Keratinocyte (primary cell): ENCODE results near the gene RBM6. TPM values are rescaled to one million over a fixed set of nuclear protein-coding genes. Genes with fewer than 3 reads are reported as not detected.
"Not testable (repeated sequence)": the region's sequence is repeated elsewhere in the genome, so short reads cannot be mapped to it uniquely, and the experiment has no call there.

ENCODE experiments used
- DNase-seq: peaks from one replicate; pipeline ENCODE4 v3.0.0-alpha.2; 2011; ENCODE audit warnings: low read depth, missing footprints, low spot score
- FAIRE-seq: peaks from 2 replicates; lab custom pipeline; 2011; peaks lifted over from hg19 to GRCh38; lab: Jason Lieb, UNC
- H2AFZ ChIP-seq: 2 replicates; pipeline ENCODE4 v1.6.0; 2012; ENCODE audit warnings: low read length, control low read depth, inconsistent platforms; ENCODE audit not compliant: control insufficient read depth
- H3K27ac ChIP-seq: 2 replicates; pipeline ENCODE4 v1.5.1; 2011; ENCODE audit warnings: low read length; ENCODE audit not compliant: control insufficient read depth, insufficient read depth
- H3K27me3 ChIP-seq: 3 replicates; pipeline ENCODE4 v1.6.0; 2011; ENCODE audit warnings: low read length; ENCODE audit not compliant: control insufficient read depth, insufficient read depth; ENCODE audit errors: extremely low read depth
- H3K36me3 ChIP-seq, 2 experiments: 2 replicates in 1 of 2; 3 replicates in 1 of 2; pipeline ENCODE4 v1.5.1; 2011; ENCODE audit warnings: low read length in 2 of 2, mild to moderate bottlenecking in 1 of 2; ENCODE audit not compliant: control insufficient read depth in 2 of 2, insufficient read depth in 2 of 2; ENCODE audit errors: extremely low read depth in 1 of 2
- H3K4me1 ChIP-seq: 3 replicates; pipeline ENCODE4 v1.5.1; 2011; ENCODE audit warnings: low read length; ENCODE audit not compliant: control insufficient read depth, insufficient read depth; ENCODE audit errors: extremely low read depth
- H3K4me2 ChIP-seq: 3 replicates; pipeline ENCODE4 v1.6.0; 2011; ENCODE audit warnings: low read depth, low read length; ENCODE audit not compliant: control insufficient read depth, insufficient read depth; ENCODE audit errors: extremely low read depth
- H3K4me3 ChIP-seq, 3 experiments: fragments of 200-600 bp in 1 of 3; sonication (generic) in 1 of 3; 2 replicates in 2 of 3; 3 replicates in 1 of 3; pipeline ENCODE4 v1.5.1; 2011 to 2016; ENCODE audit warnings: low read length in 3 of 3, mild to moderate bottlenecking in 3 of 3, control low read depth in 2 of 3, inconsistent platforms in 1 of 3, low read depth in 1 of 3, mixed read lengths in 1 of 3, mixed run types in 1 of 3, moderate library complexity in 1 of 3; ENCODE audit not compliant: control insufficient read depth in 2 of 3, insufficient read depth in 2 of 3; ENCODE audit errors: extremely low read depth in 1 of 3
- H3K79me2 ChIP-seq: 2 replicates; pipeline ENCODE4 v1.6.0; 2012; ENCODE audit warnings: low read length; ENCODE audit not compliant: control insufficient read depth, insufficient read depth
- H3K9ac ChIP-seq: 3 replicates; pipeline ENCODE4 v1.6.0; 2011; ENCODE audit warnings: low read length; ENCODE audit not compliant: control insufficient read depth, insufficient read depth; ENCODE audit errors: extremely low read depth
- H3K9me1 ChIP-seq: 3 replicates; pipeline ENCODE4 v1.6.0; 2011; ENCODE audit warnings: low read length; ENCODE audit not compliant: control insufficient read depth, insufficient read depth; ENCODE audit errors: extremely low read depth
- H3K9me3 ChIP-seq: 2 replicates; pipeline ENCODE4 v1.5.1; 2012; ENCODE audit warnings: low read depth, low read length; ENCODE audit not compliant: control insufficient read depth
- H4K20me1 ChIP-seq: 3 replicates; pipeline ENCODE4 v1.6.0; 2011; ENCODE audit warnings: low read length; ENCODE audit not compliant: control insufficient read depth, insufficient read depth; ENCODE audit errors: extremely low read depth
- CTCF ChIP-seq, 3 experiments: IDR thresholded peaks in 1 of 3; conservative IDR thresholded peaks in 1 of 3; optimal IDR thresholded peaks in 1 of 3; 2 replicates in 2 of 3; 3 replicates in 1 of 3; pipeline versions ENCODE3 to v1.5.1; 2011; ENCODE audit warnings: low read length in 3 of 3, mild to moderate bottlenecking in 3 of 3, moderate library complexity in 2 of 3, control low read depth in 1 of 3, inconsistent platforms in 1 of 3; ENCODE audit not compliant: insufficient read depth in 2 of 3; ENCODE audit errors: extremely low read depth in 1 of 3
- EZH2 ChIP-seq: IDR thresholded peaks from one replicate; pipeline ENCODE4 v1.6.1; 2012; ENCODE audit warnings: inconsistent platforms, mild to moderate bottlenecking, low read length, moderate library complexity
- dilution Hi-C: fragments of 300-500 bp; cut with MboI; formaldehyde crosslinking; loops from one replicate; pipeline ENCODE4 v1.7.0; 2020; ENCODE audit warnings: low sequenced_read_pairs; ENCODE audit not compliant: extremely low pct_ligation_motif_present
- polyA plus RNA-seq, 5 experiments: library from polyadenylated mRNA; depleted of rRNA in 3 of 5; stranded (reverse) in 3 of 5; stranded (forward) in 1 of 5; unstranded in 1 of 5; fragments of >200 nt; gene quantifications; 1 replicate in 1 of 5; 2 replicates in 3 of 5; 3 replicates in 1 of 5; pipeline versions ENCODE4 v1.2.1 to v1.2.3, GENCODE V29; 2011 to 2012; ENCODE audit warnings: missing spikeins in 2 of 5, low read depth in 1 of 5, low replicate concordance in 1 of 5

RBM6 gene
- polyA plus RNA-seq, 1 donor (not counting 4 experiments of a cell fraction or from before 2014, with no cell fraction given): 43.2 TPM

DNA sequence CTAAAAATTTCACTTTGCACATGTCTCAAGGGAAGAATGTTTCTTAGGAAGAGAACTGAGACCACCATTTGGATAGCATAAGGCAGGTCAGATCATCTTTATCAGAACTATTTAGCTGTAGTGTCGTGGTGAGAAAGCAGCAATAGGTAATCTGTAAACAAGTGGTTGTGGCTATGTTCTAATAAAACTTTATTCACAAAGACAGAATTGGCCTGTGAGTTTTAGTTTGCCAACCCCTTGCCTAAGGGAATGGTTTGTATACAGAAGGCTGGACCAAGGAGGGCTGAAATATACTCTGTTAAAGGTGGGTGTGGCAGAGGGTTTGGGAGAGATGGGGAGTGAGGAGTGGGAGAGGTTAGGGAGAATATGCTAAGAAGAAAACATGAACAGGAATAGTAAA is 138.1 kb downstream of the RBM6 start:
- TF ChIP-seq EZH2: no peak
- TF ChIP-seq CTCF (optimal IDR thresholded peaks at IDR 0.05 in 1 of 3, IDR thresholded peaks at IDR 0.05 in 1 of 3, conservative IDR thresholded peaks at IDR 0.05 in 1 of 3; ENCODE audit: extremely low read depth in 1 of 3, insufficient read depth in 2 of 3, low read length in 3 of 3): no peak
- no peak overlapping the region for H3K4me3 ChIP-seq

GRCh38 chr3:50078622-50079021 is 138.7 kb downstream of the RBM6 start:
- H3K4me2 ChIP-seq: no peak overlapping the region
- no peak overlapping the region for H3K9ac ChIP-seq
- H4K20me1 ChIP-seq: no peaks in the 10 kb centered on the region
- H3K79me2 ChIP-seq: no peaks in the 10 kb centered on the region
- no peak for FAIRE-seq
- H3K4me1 ChIP-seq: no peaks in the 10 kb centered on the region
- no peaks in the 10 kb centered on the region for H3K9me3 ChIP-seq
- no peak overlapping the region for H3K27ac ChIP-seq
- H3K27me3 ChIP-seq: no peaks in the 10 kb centered on the region
- no peak overlapping the region for H3K4me3 ChIP-seq
- H3K9me1 ChIP-seq: no peaks in the 10 kb centered on the region
- DNase-seq: no peak
- H2AFZ ChIP-seq: no peak overlapping the region
- TF ChIP-seq EZH2 (no peak), CTCF (optimal IDR thresholded peaks at IDR 0.05 in 1 of 3, IDR thresholded peaks at IDR 0.05 in 1 of 3, conservative IDR thresholded peaks at IDR 0.05 in 1 of 3; ENCODE audit: extremely low read depth in 1 of 3, insufficient read depth in 2 of 3, low read length in 3 of 3) (no peak)
- dilution Hi-C loops: no loop called here
- H3K36me3 ChIP-seq: peaks cover 6 to 7% of the 10 kb centered on the region in 2 experiments

More for the DNA sequence above, 138.1 kb downstream of the RBM6 start:
- Histone ChIP-seq H3K9me1 (no peaks in the 10 kb centered on the region), H3K27ac (no peak overlapping the region), H3K27me3 (no peaks in the 10 kb centered on the region), H2AFZ (no peak overlapping the region), H4K20me1 (no peaks in the 10 kb centered on the region), H3K9me3 (no peaks in the 10 kb centered on the region), H3K4me1 (no peaks in the 10 kb centered on the region), H3K79me2 (no peaks in the 10 kb centered on the region), H3K36me3 (peaks cover 7 to 10% of the 10 kb centered on the region in 2 experiments), H3K9ac (no peak overlapping the region), H3K4me2 (no peak overlapping the region)
- DNase-seq: no peak
- no peak for FAIRE-seq
- dilution Hi-C loops: no loop called here

DNA sequence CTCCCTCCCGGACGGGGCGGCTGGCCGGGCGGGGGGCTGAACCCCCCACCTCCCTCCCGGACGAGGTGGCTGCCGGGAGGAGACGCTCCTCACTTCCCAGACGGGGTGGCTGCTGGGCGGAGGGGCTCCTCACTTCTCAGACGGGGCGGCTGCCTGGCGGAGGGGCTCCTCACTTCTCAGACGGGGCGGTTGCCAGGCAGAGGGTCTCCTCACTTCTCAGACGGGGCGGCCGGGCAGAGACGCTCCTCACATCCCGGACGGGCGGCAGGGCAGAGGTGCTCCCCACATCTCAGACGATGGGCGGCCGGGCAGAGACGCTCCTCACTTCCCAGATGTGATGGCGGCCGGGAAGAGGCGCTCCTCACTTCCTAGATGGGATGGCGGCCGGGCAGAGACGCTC is 145.0 kb downstream of the RBM6 start:
- H3K9ac ChIP-seq, H3K27ac ChIP-seq, H3K9me3 ChIP-seq, H3K9me1 ChIP-seq, dilution Hi-C loops, H4K20me1 ChIP-seq, H3K4me1 ChIP-seq, H3K27me3 ChIP-seq, H3K4me2 ChIP-seq, H3K4me3 ChIP-seq, H3K36me3 ChIP-seq, DNase-seq, FAIRE-seq, H2AFZ ChIP-seq: not testable (repeated sequence)
- H3K79me2 ChIP-seq: peaks cover 12% of the 10 kb centered on the region
